SU-DHL-6 (cell line): Measurements from ENCODE around the gene GRID2.

ENCODE experiments used
- H2AFZ ChIP-seq: fragments of 200-600 bp; sonication (generic); 2 replicates; pipeline ENCODE4 v1.6.1; 2014; ENCODE audit warnings: low read depth, mild to moderate bottlenecking, moderate library complexity, mixed read lengths, antibody characterized with exemption, low read length; ENCODE audit not compliant: severe bottlenecking
- H3F3A ChIP-seq: fragments of 200-600 bp; shearing (Covaris generic); 2 replicates; pipeline ENCODE4 v1.6.0; 2016; ENCODE audit warnings: antibody characterized with exemption, mild to moderate bottlenecking; ENCODE audit not compliant: insufficient read depth
- H3K27ac ChIP-seq: fragments of 200-600 bp; sonication (generic); 2 replicates; pipeline ENCODE4 v1.5.1; 2016; ENCODE audit warnings: low read depth, mild to moderate bottlenecking, low read length, moderate library complexity, mixed read lengths
- H3K27me3 ChIP-seq: fragments of 200-600 bp; sonication (generic), shearing (Covaris generic); 2 replicates; pipeline ENCODE4 v1.6.0; 2014; ENCODE audit warnings: mild to moderate bottlenecking, low read length
- H3K36me3 ChIP-seq: fragments of 200-600 bp; sonication (generic); 2 replicates; pipeline ENCODE4 v1.6.1; 2014; ENCODE audit warnings: mild to moderate bottlenecking, low read length, mixed read lengths
- H3K4me2 ChIP-seq: fragments of 300-600, 200-600 bp; shearing (Covaris generic), sonication (generic); 2 replicates; pipeline ENCODE4 v1.6.0; 2014; ENCODE audit warnings: low read length, low read depth, mild to moderate bottlenecking; ENCODE audit not compliant: poor library complexity, severe bottlenecking
- H3K4me3 ChIP-seq: fragments of 200-600 bp; sonication (generic); 2 replicates; pipeline ENCODE4 v1.5.1; 2014; ENCODE audit warnings: antibody characterized with exemption, low read length, mild to moderate bottlenecking, mixed read lengths; ENCODE audit not compliant: insufficient read depth, poor library complexity, severe bottlenecking
- H3K79me2 ChIP-seq: fragments of 200-600 bp; sonication (generic); 2 replicates; pipeline ENCODE4 v1.6.1; 2014; ENCODE audit warnings: mild to moderate bottlenecking, low read length, moderate library complexity; ENCODE audit not compliant: insufficient read depth
- H3K9ac ChIP-seq: fragments of 200-600 bp; sonication (generic); 2 replicates; pipeline ENCODE4 v1.7.0; 2014; ENCODE audit warnings: mild to moderate bottlenecking, low read length
- H3K9me2 ChIP-seq: fragments of 200-600 bp; sonication (generic); replicated peaks from 2 replicates; pipeline ENCODE4 v1.6.1; 2014; ENCODE audit warnings: low read length; ENCODE audit not compliant: insufficient read depth
- H3K9me3 ChIP-seq: fragments of 200-600 bp; sonication (generic); 2 replicates; pipeline ENCODE4 v1.6.1; 2014; ENCODE audit warnings: low read length, mixed read lengths; ENCODE audit not compliant: insufficient read depth
- H4K20me1 ChIP-seq: fragments of 200-600 bp; sonication (generic); 2 replicates; pipeline ENCODE4 v1.6.1; 2014; ENCODE audit warnings: low read depth, mild to moderate bottlenecking, antibody characterized with exemption, low read length, moderate library complexity, mixed read lengths
- CTCF ChIP-seq: fragments of 200-600 bp; sonication (generic); IDR thresholded peaks from one replicate; pipeline ENCODE4 v1.5.1; 2017; ENCODE audit warnings: antibody characterized with exemption, mild to moderate bottlenecking, low read length, moderate library complexity; ENCODE audit not compliant: insufficient read depth, poor library complexity, severe bottlenecking
- EZH2phosphoT487 ChIP-seq: fragments of 200-600 bp; sonication (generic), shearing (Covaris generic); conservative IDR thresholded peaks from 2 replicates; pipeline ENCODE4 v1.6.1; 2018; ENCODE audit warnings: mild to moderate bottlenecking, antibody characterized with exemption, low read length, moderate library complexity, mixed read lengths

Gene GRID2

DNA sequence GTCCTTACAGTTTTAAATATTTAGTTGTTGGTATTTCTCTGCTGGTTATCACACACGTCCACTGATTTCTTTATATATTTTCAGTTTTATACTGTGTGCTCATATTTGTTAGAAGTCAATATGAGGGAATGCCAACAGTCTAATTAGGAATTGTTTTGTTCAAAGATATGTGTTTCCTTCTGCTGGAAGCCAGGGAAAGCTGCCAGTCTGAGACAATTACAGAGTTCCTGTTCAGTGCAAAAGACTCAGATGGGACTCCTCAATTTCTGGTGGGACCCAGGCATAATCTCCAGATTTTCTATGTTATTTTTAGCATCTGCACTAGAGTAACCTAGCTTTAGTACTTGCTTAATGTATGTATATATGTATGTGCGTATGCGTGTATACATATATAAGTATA, 486.0 kb downstream of the GRID2 start:
- Histone ChIP-seq H3K9me2 (no peaks in the 10 kb centered on the region), H3K4me2 (no peak overlapping the region), H3K9ac (no peak overlapping the region), H3K27ac (no peak overlapping the region), H2AFZ (no peak overlapping the region), H3K36me3 (no peaks in the 10 kb centered on the region), H3F3A (no peaks in the 10 kb centered on the region), H3K27me3 (no peaks in the 10 kb centered on the region), H3K9me3 (no peaks in the 10 kb centered on the region), H3K4me3 (no peak overlapping the region), H3K79me2 (no peaks in the 10 kb centered on the region), H4K20me1 (no peaks in the 10 kb centered on the region)
- TF ChIP-seq CTCF (no peak), EZH2phosphoT487 (no peak)

GRCh38 chr4:92791871-92792440, 488.2 kb downstream of the GRID2 start:
- Histone ChIP-seq H3K9me3 (no peaks in the 10 kb centered on the region), H3F3A (no peaks in the 10 kb centered on the region), H3K36me3 (no peaks in the 10 kb centered on the region), H3K79me2 (no peaks in the 10 kb centered on the region), H3K27me3 (no peaks in the 10 kb centered on the region), H2AFZ (no peak overlapping the region), H3K9ac (no peak overlapping the region), H3K4me3 (no peak overlapping the region), H3K27ac (no peak overlapping the region), H3K9me2 (no peaks in the 10 kb centered on the region), H3K4me2 (no peak overlapping the region), H4K20me1 (no peaks in the 10 kb centered on the region)
- no peak for TF ChIP-seq EZH2phosphoT487
- no peak for TF ChIP-seq CTCF

DNA sequence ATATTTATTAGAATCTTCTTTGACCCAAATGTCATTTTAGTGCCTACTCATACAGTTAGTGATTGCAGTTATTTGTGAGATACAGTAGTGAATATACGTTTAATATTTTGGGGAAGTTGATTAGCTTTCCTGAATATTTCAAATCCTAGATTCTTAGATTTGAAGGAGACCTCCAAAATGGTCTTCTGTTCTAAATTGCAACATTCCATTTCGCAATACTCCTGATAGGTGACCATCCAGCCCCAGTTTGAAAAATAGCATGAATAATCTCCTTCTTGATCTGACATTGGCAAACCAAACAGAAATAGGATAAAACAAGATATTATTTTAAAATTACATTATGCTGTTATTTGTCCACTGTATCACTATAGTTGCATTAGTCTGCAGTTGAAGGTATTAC, 505.6 kb downstream of the GRID2 start:
- Histone ChIP-seq H2AFZ (no peak overlapping the region), H3K4me2 (no peak overlapping the region), H3K9me2 (no peaks in the 10 kb centered on the region), H3F3A (no peaks in the 10 kb centered on the region), H3K27me3 (no peaks in the 10 kb centered on the region), H3K36me3 (no peaks in the 10 kb centered on the region), H3K9me3 (no peaks in the 10 kb centered on the region), H3K4me3 (no peak overlapping the region), H4K20me1 (no peaks in the 10 kb centered on the region), H3K9ac (no peak overlapping the region), H3K27ac (no peak overlapping the region), H3K79me2 (no peaks in the 10 kb centered on the region)
- TF ChIP-seq EZH2phosphoT487 (no peak), CTCF (no peak)
